GM21723 (cell line): ENCODE results near the gene SEL1L2.
A peak's percentile ranks its signal among the peaks of the same experiment; 100 is the strongest.

ENCODE experiments used
- ATAC-seq: cut with Tn5 transposase; IDR thresholded peaks from one replicate; pipeline ENCODE4 v1.9.1; 2021; ENCODE audit warnings: mild to moderate bottlenecking, moderate library complexity; ENCODE audit not compliant: unreplicated experiment

The SEL1L2 gene

GRCh38 chr20:13821876-13822275, 168.5 kb downstream of the SEL1L2 start:
- ATAC-seq = no peak

DNA sequence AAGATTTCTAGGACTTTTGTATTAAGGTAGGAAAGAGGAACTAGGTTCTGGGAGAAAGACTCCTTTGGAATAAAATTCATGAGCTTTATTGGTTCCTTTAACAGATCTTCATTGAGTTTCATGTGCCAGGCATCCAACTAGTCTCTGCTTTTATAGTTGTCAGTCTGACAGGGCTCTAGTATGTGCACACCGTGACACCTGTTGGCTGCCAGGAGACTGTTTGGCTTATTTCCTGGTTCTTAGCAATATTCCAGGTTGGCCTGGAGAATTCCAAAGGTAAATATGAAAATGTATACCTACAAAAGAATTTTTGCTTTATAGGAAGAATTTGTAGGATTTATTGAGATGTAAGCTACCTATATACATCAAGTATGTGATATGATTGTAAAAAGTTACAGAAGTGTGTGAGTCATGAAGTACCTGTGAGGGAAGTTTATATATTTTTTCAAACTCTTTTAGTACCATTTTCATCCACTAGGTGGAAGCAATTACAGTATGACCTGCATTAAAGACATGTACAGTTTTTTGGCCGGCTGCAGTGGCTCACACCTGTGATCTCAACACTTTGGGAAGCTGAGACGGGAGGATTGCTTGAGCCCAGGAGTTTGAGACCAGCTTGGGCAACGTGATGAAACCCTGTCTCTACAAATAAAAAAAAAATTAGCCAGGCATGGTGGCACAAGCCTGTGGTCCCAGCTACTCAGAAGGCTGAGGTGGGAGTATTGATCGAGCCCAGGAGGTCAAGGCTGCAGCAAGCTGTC, 170.3 kb downstream of the SEL1L2 start:
- peak; percentile 90 for ATAC-seq

GRCh38 chr20:13817342-13817741, 173.1 kb downstream of the SEL1L2 start:
- no peak for ATAC-seq

DNA sequence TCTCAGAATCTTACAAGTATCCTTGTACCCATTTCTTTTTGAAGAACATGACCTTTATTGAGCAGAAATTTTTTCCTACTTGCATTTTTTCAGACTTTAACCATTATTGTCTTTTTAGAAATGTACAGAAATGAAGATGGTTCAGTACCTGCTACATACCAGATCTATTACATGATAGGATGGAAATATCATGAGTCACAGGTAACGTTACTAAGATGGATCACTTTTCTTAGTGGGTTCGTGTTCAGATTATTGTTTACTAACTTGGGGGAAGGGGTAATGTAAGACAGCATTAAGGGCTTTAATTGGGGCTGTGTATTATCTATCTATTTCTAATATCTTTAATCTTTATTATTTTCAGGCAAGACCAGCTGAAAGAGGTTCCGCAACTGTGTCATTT, 173.7 kb downstream of the SEL1L2 start:
- ATAC-seq = no peak

GRCh38 chr20:13814672-13815071, 175.7 kb downstream of the SEL1L2 start:
- ATAC-seq = no peak

DNA sequence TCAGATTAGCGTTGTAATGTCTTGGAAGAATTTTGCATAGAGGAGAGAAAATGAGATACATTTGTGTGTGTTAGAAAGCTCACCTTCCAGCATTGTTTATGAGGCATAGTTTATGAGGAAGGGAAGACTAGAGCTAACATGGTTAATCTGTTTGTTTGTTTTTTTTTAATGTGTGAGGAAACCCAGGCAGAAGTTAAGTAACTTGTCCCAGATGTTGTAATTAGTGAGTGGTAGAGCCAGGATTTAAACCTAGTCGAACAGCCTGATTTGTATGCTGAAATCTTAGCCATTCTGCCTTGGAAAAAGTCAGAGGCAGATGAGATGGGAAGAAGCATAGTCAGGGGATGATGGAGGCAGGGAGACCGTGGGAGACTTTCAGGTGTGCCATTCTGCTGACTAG, 176.5 kb downstream of the SEL1L2 start:
- no peak for ATAC-seq

DNA sequence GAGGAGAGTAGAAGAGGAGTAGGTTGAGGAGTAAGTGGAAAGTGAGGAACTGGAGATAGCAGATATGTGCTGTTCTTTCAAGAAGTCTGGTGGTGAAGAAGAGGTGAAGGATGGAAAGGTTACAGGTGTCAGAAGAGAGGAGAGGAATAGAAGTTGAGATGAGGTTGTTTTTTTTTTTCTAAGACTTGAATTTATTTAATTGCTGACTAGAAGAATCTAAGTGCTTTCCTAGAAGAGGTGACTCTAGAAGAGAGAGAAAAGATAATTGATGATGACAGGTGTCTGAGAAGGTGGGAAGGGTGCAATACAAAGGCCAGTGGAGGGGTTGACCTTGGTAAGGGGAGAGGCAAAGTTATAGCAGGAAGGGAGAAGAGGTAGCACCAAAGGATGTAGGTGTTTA, 180.0 kb downstream of the SEL1L2 start:
- ATAC-seq = no peak

DNA sequence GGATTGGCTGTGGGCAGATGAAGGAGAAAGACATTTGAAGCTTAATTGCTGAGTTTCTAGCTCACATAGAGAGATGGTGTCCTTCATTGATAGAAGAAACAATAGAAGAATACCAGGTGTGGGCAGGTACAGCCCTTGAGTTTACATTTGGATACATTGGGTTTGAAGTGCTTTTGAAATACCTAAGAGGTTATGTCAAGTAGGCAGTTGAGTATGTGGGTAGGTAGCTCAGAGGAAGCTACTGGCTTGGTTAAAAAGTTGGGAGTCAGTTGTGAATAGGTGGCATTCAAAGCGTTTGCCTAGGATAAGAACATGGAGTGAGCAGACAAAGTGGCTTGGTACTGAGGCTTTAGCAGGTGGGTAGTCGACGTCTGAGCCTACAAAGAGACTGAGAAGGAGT, 180.6 kb downstream of the SEL1L2 start:
- ATAC-seq = no peak

DNA sequence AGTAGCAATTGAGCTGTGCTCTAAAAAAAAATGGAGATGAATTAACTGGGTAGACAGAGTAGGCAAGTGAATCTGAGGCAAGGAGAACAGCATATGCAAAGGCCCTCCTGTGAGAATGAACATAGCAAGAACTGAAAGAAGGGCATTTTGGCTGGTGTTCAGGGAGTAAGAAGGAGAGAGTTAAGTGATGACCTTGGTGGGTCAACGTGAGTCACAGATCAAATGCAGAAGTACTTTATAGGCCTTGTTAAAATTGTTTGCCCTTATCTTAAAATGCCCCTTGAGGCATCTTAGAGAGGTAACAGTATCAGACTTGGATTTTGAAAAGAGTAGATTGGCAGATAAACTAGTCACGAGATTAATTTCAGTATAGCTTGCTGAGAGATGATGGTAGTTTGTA, 181.0 kb downstream of the SEL1L2 start:
- no peak for ATAC-seq

GRCh38 chr20:13800728-13801134, 189.7 kb downstream of the SEL1L2 start:
- ATAC-seq = no peak

DNA sequence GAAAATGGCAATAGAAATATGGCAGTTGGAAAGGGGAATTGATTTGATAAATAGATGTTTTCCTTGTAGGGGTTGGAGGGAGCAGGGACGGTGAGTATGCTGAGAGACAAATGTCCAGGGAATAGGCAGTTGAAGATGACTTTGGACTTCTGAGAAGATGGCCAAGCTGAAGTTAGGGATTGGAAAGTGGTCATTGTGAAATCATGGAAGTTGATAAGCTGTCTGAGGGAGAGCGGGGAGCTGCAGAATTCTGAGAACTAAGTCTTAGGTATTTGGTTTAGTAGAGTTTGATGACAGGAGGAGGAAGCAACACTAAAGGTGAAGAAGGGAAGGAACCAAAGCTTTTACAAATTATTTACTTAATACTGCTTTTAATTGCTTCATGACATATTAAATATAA, 190.4 kb downstream of the SEL1L2 start:
- no peak for ATAC-seq
